A549 (cell line): Measurements from ENCODE around the gene RAD50.

Experiments used
- CTCF ChIP-seq: fragments of >200 bp; sonication (Bioruptor Twin); formaldehyde crosslinking; IDR thresholded peaks from 3 replicates; pipeline ENCODE4 v1.5.1; 2016
- HMGXB4 ChIP-seq: fragments of 250-450 bp; sonication (Bioruptor Pico); IDR thresholded peaks from 2 replicates; pipeline ENCODE4 v1.5.0; 2021; ENCODE audit warnings: mild to moderate bottlenecking, moderate library complexity, borderline replicate concordance
- MAX ChIP-seq: IDR thresholded peaks from 2 replicates; pipeline ENCODE4 v1.6.1; 2012
- MYC ChIP-seq: IDR thresholded peaks from 2 replicates; pipeline ENCODE4 v1.6.1; 2012; ENCODE audit warnings: mild to moderate bottlenecking, inconsistent platforms, low read length, improper control_type of control experiment, borderline replicate concordance
- POLR2A ChIP-seq: IDR thresholded peaks from 2 replicates; pipeline ENCODE4 v1.6.1; 2012; ENCODE audit warnings: mild to moderate bottlenecking, low read length
- POLR2AphosphoS2 ChIP-seq: conservative IDR thresholded peaks from 2 replicates; pipeline ENCODE4 v1.6.1; 2012; ENCODE audit warnings: low read length, improper control_type of control experiment, inconsistent platforms
- REST ChIP-seq: fragments of 200-600 bp; sonication (generic); IDR thresholded peaks from 2 replicates; pipeline ENCODE4 v1.6.1; 2016; ENCODE audit warnings: antibody characterized with exemption, mild to moderate bottlenecking, moderate library complexity
- RFX5 ChIP-seq: fragments of 450-650 bp; IDR thresholded peaks from 2 replicates; pipeline ENCODE4 v1.7.1; 2014; ENCODE audit warnings: antibody characterized with exemption, mild to moderate bottlenecking, moderate library complexity

- no peak for TF ChIP-seq RFX5
- TF ChIP-seq MAX, result no peak
- TF ChIP-seq MYC, result no peak
- no peak for TF ChIP-seq HMGXB4 (CRISPR knock-in tag)
- TF ChIP-seq POLR2A, result no peak
- TF ChIP-seq POLR2AphosphoS2, result no peak
- TF ChIP-seq CTCF, result no peak
- no peak for TF ChIP-seq REST
Observed at GRCh38 chr5:132629230-132629944, 72.6 kb downstream of the RAD50 start.
